Loucy (cell line): ENCODE results near the gene KRT4.
"Not testable (repeated sequence)": the region's sequence is repeated elsewhere in the genome, so short reads cannot be mapped to it uniquely, and the experiment has no call there.

ENCODE experiments used
- H2AFZ ChIP-seq: fragments of 200-600 bp; sonication (generic); 2 replicates; pipeline ENCODE4 v1.6.0; 2016; ENCODE audit warnings: antibody characterized with exemption, mild to moderate bottlenecking, low read length, moderate library complexity
- H3F3A ChIP-seq: fragments of 200-600 bp; 2 replicates; pipeline ENCODE4 v1.6.0; 2016; ENCODE audit warnings: antibody characterized with exemption, low read depth, mild to moderate bottlenecking
- H3K27me3 ChIP-seq: fragments of 200-600 bp; sonication (generic); 2 replicates; pipeline ENCODE4 v1.6.1; 2014; ENCODE audit warnings: low read length, mild to moderate bottlenecking; ENCODE audit not compliant: insufficient read depth, poor library complexity, severe bottlenecking
- H3K36me3 ChIP-seq: fragments of 200-600 bp; sonication (generic); 2 replicates; pipeline ENCODE4 v1.6.1; 2016; ENCODE audit warnings: low read length; ENCODE audit not compliant: insufficient read depth
- H3K4me1 ChIP-seq: fragments of 200-600 bp; sonication (generic); 2 replicates; pipeline ENCODE4 v1.5.1; 2014; ENCODE audit warnings: low read length, mild to moderate bottlenecking; ENCODE audit not compliant: insufficient read depth, poor library complexity, severe bottlenecking
- H3K4me2 ChIP-seq: fragments of 200-600 bp; sonication (generic); 2 replicates; pipeline ENCODE4 v1.6.0; 2014; ENCODE audit warnings: antibody characterized with exemption, low read length, low read depth, mild to moderate bottlenecking; ENCODE audit not compliant: poor library complexity, severe bottlenecking
- H3K4me3 ChIP-seq: fragments of 200-600 bp; sonication (generic); 2 replicates; pipeline ENCODE4 v1.5.1; 2014; ENCODE audit warnings: low read length, mild to moderate bottlenecking, mixed read lengths; ENCODE audit not compliant: poor library complexity, severe bottlenecking
- H3K79me2 ChIP-seq: fragments of 200-600 bp; sonication (generic); 2 replicates; pipeline ENCODE4 v1.6.1; 2014; ENCODE audit warnings: low read length; ENCODE audit not compliant: insufficient read depth
- H3K9ac ChIP-seq: fragments of 200-600 bp; sonication (generic); 2 replicates; pipeline ENCODE4 v1.6.0; 2014; ENCODE audit warnings: mild to moderate bottlenecking, low read depth, low read length, moderate library complexity; ENCODE audit not compliant: poor library complexity, severe bottlenecking
- H3K9me2 ChIP-seq: fragments of 200-600 bp; sonication (generic); replicated peaks from 2 replicates; pipeline ENCODE4 v1.6.1; 2016; ENCODE audit warnings: low read depth, low read length, mixed read lengths
- H3K9me3 ChIP-seq: fragments of 200-600 bp; sonication (generic); 2 replicates; pipeline ENCODE4 v1.6.1; 2014; ENCODE audit warnings: mild to moderate bottlenecking, antibody characterized with exemption, low read length, low read depth; ENCODE audit not compliant: insufficient read depth
- H4K20me1 ChIP-seq: fragments of 200-600 bp; sonication (generic); 2 replicates; pipeline ENCODE4 v1.6.0; 2014; ENCODE audit warnings: antibody characterized with exemption, low read length, mild to moderate bottlenecking; ENCODE audit not compliant: insufficient read depth, poor library complexity, severe bottlenecking
- EZH2phosphoT487 ChIP-seq: fragments of 200-600 bp; IDR thresholded peaks from 2 replicates; pipeline ENCODE4 v1.6.1; 2018; ENCODE audit warnings: antibody characterized with exemption, mild to moderate bottlenecking, moderate library complexity, borderline replicate concordance
- TF ChIP-seq, protein P1 (sequence below): fragments of 200-600 bp; sonication (generic); conservative IDR thresholded peaks from 2 replicates; pipeline ENCODE4 v1.5.1; 2014; ENCODE audit warnings: mild to moderate bottlenecking, antibody characterized with exemption, low read length

KRT4 gene

DNA sequence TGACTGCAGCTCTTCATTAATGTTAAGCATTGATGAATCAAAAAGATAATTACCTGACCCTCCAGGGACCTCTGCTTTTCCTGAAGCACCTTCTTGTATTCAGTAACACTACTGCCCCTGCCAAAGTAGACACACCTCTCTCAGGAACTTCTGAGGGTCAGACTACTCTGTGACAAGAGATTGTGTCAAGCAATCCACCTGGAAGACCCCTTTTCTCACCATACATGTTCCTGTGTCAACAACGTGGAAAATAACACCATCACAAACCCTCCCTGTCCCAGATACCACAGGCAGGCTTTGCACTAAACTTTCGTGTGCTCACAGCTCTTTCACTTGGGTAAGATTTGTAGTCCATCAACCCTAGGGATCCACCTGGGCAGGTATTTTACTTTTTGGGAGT lies 49.9 kb downstream of the KRT4 start:
- Histone ChIP-seq H3K36me3 (no peaks in the 10 kb centered on the region), H3K4me1 (no peaks in the 10 kb centered on the region), H3K9me2 (no peaks in the 10 kb centered on the region), H3K79me2 (no peaks in the 10 kb centered on the region), H3K4me2 (no peak overlapping the region), H2AFZ (no peak overlapping the region), H4K20me1 (no peaks in the 10 kb centered on the region), H3F3A (no peaks in the 10 kb centered on the region), H3K4me3 (no peak overlapping the region), H3K9me3 (peaks cover 5% of the 10 kb centered on the region; the same call in 1 of the 2 replicates), H3K9ac (no peak overlapping the region), H3K27me3 (no peaks in the 10 kb centered on the region)
- TF ChIP-seq EZH2phosphoT487 = no peak
- TF ChIP-seq, protein P1, sequence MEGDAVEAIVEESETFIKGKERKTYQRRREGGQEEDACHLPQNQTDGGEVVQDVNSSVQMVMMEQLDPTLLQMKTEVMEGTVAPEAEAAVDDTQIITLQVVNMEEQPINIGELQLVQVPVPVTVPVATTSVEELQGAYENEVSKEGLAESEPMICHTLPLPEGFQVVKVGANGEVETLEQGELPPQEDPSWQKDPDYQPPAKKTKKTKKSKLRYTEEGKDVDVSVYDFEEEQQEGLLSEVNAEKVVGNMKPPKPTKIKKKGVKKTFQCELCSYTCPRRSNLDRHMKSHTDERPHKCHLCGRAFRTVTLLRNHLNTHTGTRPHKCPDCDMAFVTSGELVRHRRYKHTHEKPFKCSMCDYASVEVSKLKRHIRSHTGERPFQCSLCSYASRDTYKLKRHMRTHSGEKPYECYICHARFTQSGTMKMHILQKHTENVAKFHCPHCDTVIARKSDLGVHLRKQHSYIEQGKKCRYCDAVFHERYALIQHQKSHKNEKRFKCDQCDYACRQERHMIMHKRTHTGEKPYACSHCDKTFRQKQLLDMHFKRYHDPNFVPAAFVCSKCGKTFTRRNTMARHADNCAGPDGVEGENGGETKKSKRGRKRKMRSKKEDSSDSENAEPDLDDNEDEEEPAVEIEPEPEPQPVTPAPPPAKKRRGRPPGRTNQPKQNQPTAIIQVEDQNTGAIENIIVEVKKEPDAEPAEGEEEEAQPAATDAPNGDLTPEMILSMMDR = no peak

DNA sequence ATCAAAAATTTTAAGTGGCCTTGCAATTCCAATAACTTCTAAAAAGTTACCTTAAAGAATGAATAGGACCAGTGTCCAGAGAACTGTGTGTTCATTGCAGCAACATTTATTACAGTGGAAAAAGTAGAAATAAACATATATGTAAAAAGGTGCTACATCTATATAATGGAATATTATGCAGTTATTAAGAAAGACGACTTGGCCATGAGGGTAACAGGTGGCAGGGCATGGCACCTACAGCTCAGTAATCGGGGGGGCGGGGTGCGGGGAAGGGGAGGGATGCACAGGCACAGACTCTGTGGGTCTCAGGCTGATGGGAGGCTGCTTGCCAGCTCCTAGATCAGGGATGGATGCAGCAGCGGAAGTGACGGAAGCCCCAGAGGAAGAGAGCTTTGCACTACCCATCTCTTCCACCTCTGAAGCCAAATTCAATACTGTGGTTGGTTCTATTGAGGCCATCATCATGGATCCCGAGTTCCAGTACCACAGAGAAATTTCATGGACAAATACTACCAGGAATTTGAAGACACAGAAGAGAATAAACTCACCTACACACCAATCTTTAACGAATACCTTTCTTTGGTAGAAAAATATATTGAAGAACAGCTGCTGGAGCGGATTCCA lies 50.8 kb downstream of the KRT4 start:
- Histone ChIP-seq H3K79me2 (no peaks in the 10 kb centered on the region), H3F3A (no peaks in the 10 kb centered on the region), H2AFZ (no peak overlapping the region), H3K9ac (no peak overlapping the region), H3K4me2 (no peak overlapping the region), H3K9me2 (no peaks in the 10 kb centered on the region), H3K9me3 (peaks cover 5% of the 10 kb centered on the region; the same call in 1 of the 2 replicates), H3K4me3 (no peak overlapping the region), H3K27me3 (no peaks in the 10 kb centered on the region), H4K20me1 (no peaks in the 10 kb centered on the region), H3K36me3 (no peaks in the 10 kb centered on the region), H3K4me1 (no peaks in the 10 kb centered on the region)
- no peak for TF ChIP-seq EZH2phosphoT487
- TF ChIP-seq, protein P1 = no peak

DNA sequence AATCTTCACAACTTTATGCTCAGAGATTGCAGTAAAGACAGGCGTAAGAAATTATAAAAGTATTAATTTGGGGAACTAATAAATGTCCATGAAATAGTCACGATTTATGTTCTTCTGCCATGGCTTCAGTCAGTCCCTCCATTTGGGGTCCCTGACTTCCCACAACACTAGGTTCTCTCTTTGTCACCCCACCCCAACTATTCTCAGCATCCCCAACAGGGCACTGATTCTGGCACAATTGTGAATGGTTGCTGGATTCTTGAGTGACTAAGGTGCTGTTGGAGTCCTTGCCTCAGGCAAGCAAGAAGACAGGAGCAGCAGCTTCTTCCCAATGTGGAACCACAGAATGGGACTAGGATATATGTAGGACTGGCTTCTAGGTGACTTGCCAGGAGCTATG lies 52.1 kb downstream of the KRT4 start:
- H3K4me1 ChIP-seq = no peaks in the 10 kb centered on the region
- H3K4me2 ChIP-seq = no peak overlapping the region
- H2AFZ ChIP-seq = no peak overlapping the region
- no peak overlapping the region for H3K9ac ChIP-seq
- H3K36me3 ChIP-seq = no peaks in the 10 kb centered on the region
- H3K27me3 ChIP-seq = no peaks in the 10 kb centered on the region
- H3F3A ChIP-seq = no peaks in the 10 kb centered on the region
- H3K79me2 ChIP-seq = no peaks in the 10 kb centered on the region
- H4K20me1 ChIP-seq = no peaks in the 10 kb centered on the region
- no peaks in the 10 kb centered on the region for H3K9me2 ChIP-seq
- no peak overlapping the region for H3K4me3 ChIP-seq
- TF ChIP-seq EZH2phosphoT487 = no peak
- TF ChIP-seq, protein P1 = no peak
- H3K9me3 ChIP-seq = peaks cover 5% of the 10 kb centered on the region; the same call in 1 of the 2 replicates

DNA sequence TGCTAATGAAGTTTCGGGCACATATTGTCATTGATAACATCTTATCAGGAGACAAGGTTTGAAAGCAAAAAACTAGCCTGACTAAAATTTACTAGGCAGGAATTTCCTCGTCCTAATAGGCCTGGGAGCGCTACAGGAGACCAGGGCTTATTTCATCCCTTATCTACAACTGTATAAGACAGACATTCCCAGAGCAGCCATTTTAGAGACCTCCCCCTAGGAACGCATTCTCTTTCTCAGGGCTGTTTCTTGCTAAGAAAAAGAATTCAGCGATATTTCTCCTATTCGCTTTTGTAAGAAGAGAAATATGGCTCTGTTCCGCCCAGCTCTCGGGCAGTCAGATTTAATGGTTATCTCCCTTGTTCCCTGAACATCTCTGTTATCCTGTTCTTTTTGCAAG lies 52.7 kb downstream of the KRT4 start:
- not testable (repeated sequence) for H3K79me2 ChIP-seq, H3K36me3 ChIP-seq, H3K4me3 ChIP-seq, H3F3A ChIP-seq, H2AFZ ChIP-seq, H3K27me3 ChIP-seq, H3K9me2 ChIP-seq, H3K4me1 ChIP-seq, H3K4me2 ChIP-seq, H3K9ac ChIP-seq, H4K20me1 ChIP-seq, H3K9me3 ChIP-seq
